Measurements from ENCODE around the gene ITPR3.

The ITPR3 gene

DNA sequence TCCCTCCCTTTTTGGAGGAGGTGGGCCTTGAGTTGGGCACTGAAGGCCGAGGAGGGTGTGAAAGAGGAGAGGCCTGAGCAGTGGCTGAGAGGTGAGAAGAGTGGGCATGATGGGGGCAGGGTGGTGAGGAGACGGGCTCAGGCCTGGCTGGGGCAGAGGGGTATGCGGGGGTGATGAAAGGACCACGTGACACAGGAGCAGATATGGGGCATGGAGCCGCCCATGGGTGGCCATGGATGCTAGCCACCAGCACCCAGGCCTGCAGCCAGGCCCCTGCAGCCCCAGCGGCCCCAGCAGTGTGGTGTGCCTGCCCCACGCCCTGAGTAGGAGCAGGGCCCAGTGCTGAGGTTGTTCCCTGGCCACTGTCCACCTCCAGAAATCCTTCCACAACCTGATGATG lies 63.9 kb downstream of the ITPR3 start:
- WGBS (ENCODE audit: extremely low coverage, insufficient coverage, insufficient read length), result no CpG with 5 or more reads among the region's 7 CpGs
- Histone ChIP-seq H3K4me2 (ENCODE audit: low read length) (no peak overlapping the region), H3K9me3 (ENCODE audit: insufficient read depth, low read depth, low read length) (no peaks in the 10 kb centered on the region), H2AK5ac (ENCODE audit: low read length) (no peak overlapping the region), H3K9ac (ENCODE audit: low read length) (no peak overlapping the region), H2BK120ac (ENCODE audit: insufficient read depth, low read length, poor library complexity) (no peak overlapping the region), H3K18ac (ENCODE audit: low read length) (no peak overlapping the region), H2BK12ac (ENCODE audit: low read length) (no peak overlapping the region), H2BK5ac (ENCODE audit: low read depth, low read length, poor library complexity) (no peak overlapping the region), H3K27me3 (ENCODE audit: insufficient read depth, low read length) (no peaks in the 10 kb centered on the region), H3K4me3 (ENCODE audit: low read depth, low read length) (no peak overlapping the region), H3K4ac (ENCODE audit: low read depth, low read length) (no peak overlapping the region), H4K12ac (ENCODE audit: low read depth, low read length) (no peak overlapping the region), H3K27ac (ENCODE audit: low read depth, low read length) (no peak overlapping the region), H3K79me2 (ENCODE audit: control insufficient read depth, insufficient read depth, low read length, poor library complexity) (no peaks in the 10 kb centered on the region), H2AFZ (ENCODE audit: insufficient read depth, low read length, poor library complexity) (no peak overlapping the region), H3K23ac (ENCODE audit: low read length) (no peak overlapping the region), H3K36me3 (ENCODE audit: control insufficient read depth in 1 of 2, insufficient read depth in 2 of 2, low read length in 2 of 2) (peaks cover 23 to 33% of the 10 kb centered on the region in 2 experiments), H3K14ac (ENCODE audit: low read length) (no peak overlapping the region), H4K91ac (ENCODE audit: low read depth, low read length) (no peak overlapping the region), H3K4me1 (ENCODE audit: control insufficient read depth in 1 of 2, insufficient read depth in 2 of 2, low read length in 2 of 2) (no peaks in the 10 kb centered on the region), H4K8ac (ENCODE audit: low read depth, low read length) (no peak overlapping the region), H3K79me1 (ENCODE audit: low read length) (no peaks in the 10 kb centered on the region)
- DNase-seq, result no peak

DNA sequence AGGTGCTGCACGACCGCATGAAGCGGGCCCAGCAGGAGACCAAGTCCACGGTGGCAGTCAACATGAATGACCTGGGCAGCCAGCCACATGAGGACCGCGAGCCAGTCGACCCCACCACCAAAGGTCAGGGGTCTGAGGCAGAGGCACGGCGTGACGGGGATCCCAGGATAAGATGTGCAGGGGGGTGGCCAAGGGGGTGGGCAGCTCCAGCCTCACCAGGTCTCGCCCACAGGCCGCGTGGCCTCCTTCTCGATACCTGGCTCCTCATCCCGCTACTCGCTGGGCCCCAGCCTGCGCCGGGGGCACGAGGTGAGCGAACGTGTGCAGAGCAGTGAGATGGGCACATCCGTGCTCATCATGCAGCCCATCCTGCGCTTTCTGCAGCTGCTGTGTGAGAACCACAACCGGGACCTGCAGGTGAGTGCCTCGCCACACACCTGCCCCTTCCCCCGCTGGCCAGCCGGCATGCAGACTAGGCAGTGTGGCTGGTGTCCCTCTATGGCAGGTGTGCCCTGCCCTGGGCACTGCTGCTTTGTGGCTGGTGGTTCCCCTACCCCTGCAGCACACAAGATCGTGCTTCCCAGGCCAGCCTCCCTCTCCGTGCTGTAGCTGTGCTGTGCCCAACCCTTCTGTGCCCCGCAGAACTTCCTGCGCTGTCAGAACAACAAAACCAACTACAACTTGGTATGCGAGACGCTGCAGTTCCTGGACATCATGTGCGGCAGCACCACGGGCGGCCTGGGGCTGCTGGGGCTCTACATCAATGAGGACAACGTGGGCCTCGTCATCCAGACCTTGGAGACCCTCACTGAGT lies 64.5 kb downstream of the ITPR3 start:
- no peak overlapping the region for H3K18ac ChIP-seq (ENCODE audit: low read length)
- H2AFZ ChIP-seq (ENCODE audit: insufficient read depth, low read length, poor library complexity), result no peak overlapping the region
- H3K79me2 ChIP-seq (ENCODE audit: control insufficient read depth, insufficient read depth, low read length, poor library complexity), result no peaks in the 10 kb centered on the region
- H4K91ac ChIP-seq (ENCODE audit: low read depth, low read length), result no peak overlapping the region
- H3K23ac ChIP-seq (ENCODE audit: low read length), result no peak overlapping the region
- H2AK5ac ChIP-seq (ENCODE audit: low read length), result no peak overlapping the region
- H3K9me3 ChIP-seq (ENCODE audit: insufficient read depth, low read depth, low read length), result no peaks in the 10 kb centered on the region
- H3K14ac ChIP-seq (ENCODE audit: low read length), result no peak overlapping the region
- WGBS (ENCODE audit: extremely low coverage, insufficient coverage, insufficient read length), result no CpG with 5 or more reads among the region's 38 CpGs
- no peak overlapping the region for H2BK120ac ChIP-seq (ENCODE audit: insufficient read depth, low read length, poor library complexity)
- no peak overlapping the region for H3K4ac ChIP-seq (ENCODE audit: low read depth, low read length)
- H2BK5ac ChIP-seq (ENCODE audit: low read depth, low read length, poor library complexity), result no peak overlapping the region
- no peak overlapping the region for H3K9ac ChIP-seq (ENCODE audit: low read length)
- H3K27me3 ChIP-seq (ENCODE audit: insufficient read depth, low read length), result no peaks in the 10 kb centered on the region
- H2BK12ac ChIP-seq (ENCODE audit: low read length), result no peak overlapping the region
- DNase-seq, result no peak
- H3K4me1 ChIP-seq (ENCODE audit: control insufficient read depth in 1 of 2, insufficient read depth in 2 of 2, low read length in 2 of 2), result no peaks in the 10 kb centered on the region
- H3K4me2 ChIP-seq (ENCODE audit: low read length), result no peak overlapping the region
- H4K8ac ChIP-seq (ENCODE audit: low read depth, low read length), result no peak overlapping the region
- no peak overlapping the region for H3K27ac ChIP-seq (ENCODE audit: low read depth, low read length)
- H3K79me1 ChIP-seq (ENCODE audit: low read length), result no peaks in the 10 kb centered on the region
- H3K4me3 ChIP-seq (ENCODE audit: low read depth, low read length), result no peak overlapping the region
- peaks cover 25 to 33% of the 10 kb centered on the region in 2 experiments for H3K36me3 ChIP-seq (ENCODE audit: control insufficient read depth in 1 of 2, insufficient read depth in 2 of 2, low read length in 2 of 2)
- no peak overlapping the region for H4K12ac ChIP-seq (ENCODE audit: low read depth, low read length)

DNA sequence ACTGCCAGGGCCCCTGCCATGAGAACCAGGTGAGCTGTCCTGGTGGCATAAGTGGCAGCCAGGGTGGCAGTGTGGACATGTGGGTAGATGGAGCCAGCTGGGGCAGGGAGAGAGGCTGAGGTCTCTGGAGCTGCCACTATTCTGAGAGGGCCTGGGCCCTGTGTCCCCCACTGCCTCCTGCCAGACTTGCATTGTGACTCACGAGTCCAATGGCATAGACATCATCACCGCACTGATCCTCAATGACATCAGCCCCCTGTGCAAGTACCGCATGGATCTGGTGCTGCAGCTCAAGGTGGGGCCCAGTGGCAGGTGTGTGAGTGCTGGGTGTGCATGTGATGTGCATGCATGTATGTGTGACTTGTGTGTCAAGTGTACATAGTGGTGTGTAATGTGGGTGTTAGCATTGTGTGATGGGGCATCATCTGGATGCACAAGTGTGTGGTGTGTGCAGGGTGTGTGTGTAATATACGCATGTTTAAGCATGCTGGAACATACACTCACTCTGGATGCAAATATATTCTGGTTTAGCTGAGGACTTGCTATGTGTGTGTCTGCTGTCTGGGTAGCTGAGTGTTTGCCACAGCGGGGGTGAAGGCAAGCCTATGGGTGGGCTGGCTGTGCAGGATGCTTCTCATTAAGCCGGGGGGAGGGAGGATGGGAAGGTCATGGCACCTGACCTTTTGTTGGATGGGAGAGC lies 65.3 kb downstream of the ITPR3 start:
- no peak overlapping the region for H4K12ac ChIP-seq (ENCODE audit: low read depth, low read length)
- H2BK120ac ChIP-seq (ENCODE audit: insufficient read depth, low read length, poor library complexity), result no peak overlapping the region
- no peak for DNase-seq
- H3K14ac ChIP-seq (ENCODE audit: low read length), result no peak overlapping the region
- peaks cover 0 to 2% of the 10 kb centered on the region in 2 experiments for H3K4me1 ChIP-seq (ENCODE audit: control insufficient read depth in 1 of 2, insufficient read depth in 2 of 2, low read length in 2 of 2)
- H3K79me1 ChIP-seq (ENCODE audit: low read length), result no peaks in the 10 kb centered on the region
- H4K8ac ChIP-seq (ENCODE audit: low read depth, low read length), result no peak overlapping the region
- no peak overlapping the region for H3K9ac ChIP-seq (ENCODE audit: low read length)
- H3K79me2 ChIP-seq (ENCODE audit: control insufficient read depth, insufficient read depth, low read length, poor library complexity), result no peaks in the 10 kb centered on the region
- H2BK5ac ChIP-seq (ENCODE audit: low read depth, low read length, poor library complexity), result no peak overlapping the region
- H3K9me3 ChIP-seq (ENCODE audit: insufficient read depth, low read depth, low read length), result no peaks in the 10 kb centered on the region
- no peak overlapping the region for H3K4me2 ChIP-seq (ENCODE audit: low read length)
- peaks cover 30 to 37% of the 10 kb centered on the region in 2 experiments for H3K36me3 ChIP-seq (ENCODE audit: control insufficient read depth in 1 of 2, insufficient read depth in 2 of 2, low read length in 2 of 2)
- no peak overlapping the region for H4K91ac ChIP-seq (ENCODE audit: low read depth, low read length)
- peak overlapping the region; percentile 20 for H3K4me3 ChIP-seq (ENCODE audit: low read depth, low read length)
- no peak overlapping the region for H3K18ac ChIP-seq (ENCODE audit: low read length)
- no peak overlapping the region for H2AK5ac ChIP-seq (ENCODE audit: low read length)
- no peak overlapping the region for H2BK12ac ChIP-seq (ENCODE audit: low read length)
- WGBS (ENCODE audit: extremely low coverage, insufficient coverage, insufficient read length), result no CpG with 5 or more reads among the region's 6 CpGs
- no peak overlapping the region for H3K27ac ChIP-seq (ENCODE audit: low read depth, low read length)
- H2AFZ ChIP-seq (ENCODE audit: insufficient read depth, low read length, poor library complexity), result no peak overlapping the region
- no peak overlapping the region for H3K23ac ChIP-seq (ENCODE audit: low read length)
- no peaks in the 10 kb centered on the region for H3K27me3 ChIP-seq (ENCODE audit: insufficient read depth, low read length)
- no peak overlapping the region for H3K4ac ChIP-seq (ENCODE audit: low read depth, low read length)

DNA sequence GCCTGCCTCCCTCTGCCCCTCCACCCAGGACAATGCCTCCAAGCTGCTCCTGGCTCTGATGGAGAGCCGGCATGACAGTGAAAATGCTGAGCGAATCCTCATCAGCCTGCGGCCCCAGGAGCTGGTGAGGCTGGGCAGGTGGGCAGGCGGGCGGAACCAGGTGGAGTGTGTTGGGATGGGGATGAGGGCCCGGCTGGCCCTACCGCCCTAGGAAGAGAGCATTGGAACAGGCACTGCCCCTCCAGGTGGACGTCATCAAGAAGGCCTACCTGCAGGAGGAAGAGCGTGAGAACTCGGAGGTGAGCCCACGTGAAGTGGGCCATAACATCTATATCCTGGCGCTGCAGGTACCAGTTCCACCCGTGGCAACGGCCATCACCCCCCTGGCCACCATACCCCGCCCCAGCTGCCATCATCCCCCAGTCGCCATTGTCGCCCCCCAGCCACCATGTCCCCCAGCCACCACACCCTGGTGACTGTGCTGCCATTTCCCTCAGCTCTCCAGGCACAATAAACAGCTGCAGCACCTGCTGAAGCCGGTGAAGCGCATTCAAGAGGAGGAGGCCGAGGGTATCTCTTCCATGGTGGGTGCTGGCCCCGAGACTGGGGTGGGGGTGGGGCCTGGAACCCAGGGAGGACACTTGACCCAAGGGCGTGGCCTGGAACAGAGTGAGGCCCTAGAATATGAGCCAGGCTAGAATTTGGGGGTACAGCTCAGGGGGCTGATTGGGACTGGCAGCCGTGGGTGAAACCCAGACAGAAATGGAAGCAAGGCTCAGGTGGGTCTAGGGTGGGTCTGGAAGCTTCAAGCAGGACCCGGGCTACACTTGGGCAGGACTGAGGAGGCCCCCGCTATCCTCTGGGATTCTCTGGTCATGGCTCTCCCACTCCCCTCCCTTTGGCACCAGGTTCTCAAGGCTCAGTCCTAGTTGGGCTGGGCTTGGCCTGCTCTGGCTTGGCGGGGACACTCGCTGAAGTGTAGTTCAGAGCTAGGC lies 66.2 kb downstream of the ITPR3 start:
- no peak overlapping the region for H2BK120ac ChIP-seq (ENCODE audit: insufficient read depth, low read length, poor library complexity)
- H3K27ac ChIP-seq (ENCODE audit: low read depth, low read length), result no peak overlapping the region
- no peak overlapping the region for H2AK5ac ChIP-seq (ENCODE audit: low read length)
- H3K9me3 ChIP-seq (ENCODE audit: insufficient read depth, low read depth, low read length), result peaks cover 2% of the 10 kb centered on the region
- no peak overlapping the region for H3K9ac ChIP-seq (ENCODE audit: low read length)
- no peaks in the 10 kb centered on the region for H3K79me2 ChIP-seq (ENCODE audit: control insufficient read depth, insufficient read depth, low read length, poor library complexity)
- H3K23ac ChIP-seq (ENCODE audit: low read length), result no peak overlapping the region
- H3K4me1 ChIP-seq (ENCODE audit: control insufficient read depth in 1 of 2, insufficient read depth in 2 of 2, low read length in 2 of 2), result peaks cover 5 to 8% of the 10 kb centered on the region in 2 experiments
- H3K18ac ChIP-seq (ENCODE audit: low read length), result no peak overlapping the region
- no peak overlapping the region for H2BK5ac ChIP-seq (ENCODE audit: low read depth, low read length, poor library complexity)
- no peak for DNase-seq
- H3K4me3 ChIP-seq (ENCODE audit: low read depth, low read length), result no peak overlapping the region
- no peak overlapping the region for H2AFZ ChIP-seq (ENCODE audit: insufficient read depth, low read length, poor library complexity)
- no peak overlapping the region for H3K14ac ChIP-seq (ENCODE audit: low read length)
- H3K4ac ChIP-seq (ENCODE audit: low read depth, low read length), result no peak overlapping the region
- WGBS (ENCODE audit: extremely low coverage, insufficient coverage, insufficient read length), result no CpG with 5 or more reads among the region's 27 CpGs
- no peaks in the 10 kb centered on the region for H3K79me1 ChIP-seq (ENCODE audit: low read length)
- no peaks in the 10 kb centered on the region for H3K27me3 ChIP-seq (ENCODE audit: insufficient read depth, low read length)
- H3K36me3 ChIP-seq (ENCODE audit: control insufficient read depth in 1 of 2, insufficient read depth in 2 of 2, low read length in 2 of 2), result peaks cover 28 to 40% of the 10 kb centered on the region in 2 experiments
- H4K8ac ChIP-seq (ENCODE audit: low read depth, low read length), result no peak overlapping the region
- H2BK12ac ChIP-seq (ENCODE audit: low read length), result no peak overlapping the region
- H3K4me2 ChIP-seq (ENCODE audit: low read length), result no peak overlapping the region
- no peak overlapping the region for H4K91ac ChIP-seq (ENCODE audit: low read depth, low read length)
- no peak overlapping the region for H4K12ac ChIP-seq (ENCODE audit: low read depth, low read length)

All from trophoblast cell (in vitro differentiated cells and primary cell).